ENCODE results near the gene PHF2.

GRCh38 chr9:93592008-93592642 lies 15.7 kb downstream of the PHF2 start:
- no peak for TF ChIP-seq ARNT (IDR thresholded peaks at IDR 0.05)
- no peak for TF ChIP-seq TARDBP (IDR thresholded peaks at IDR 0.05)
- no peak for TF ChIP-seq PKNOX1 (IDR thresholded peaks at IDR 0.05)

Data from HEK293T (cell line).